Right atrium auricular region (tissue), 2 donors: ENCODE measurements around the gene NGRN. TPM values are rescaled to one million over a fixed set of nuclear protein-coding genes. Genes with fewer than 3 reads are reported as not detected.

Source experiments
- DNase-seq: peaks from one replicate; pipeline ENCODE4 v3.0.0-alpha.2; 2019; ENCODE audit warnings: low spot score
- H3K27ac ChIP-seq, 2 donors: fragments of 200-600 bp; sonication (generic); 1 replicate in 1 of 2; 2 replicates in 1 of 2; pipeline ENCODE4 v1.5.1; 2016 to 2019
- H3K27me3 ChIP-seq, 2 donors: fragments of 200-600 bp; sonication (generic); one replicate each; pipeline versions ENCODE4 v1.5.1 to v1.6.0; 2017 to 2019
- H3K36me3 ChIP-seq: fragments of 200-600 bp; sonication (generic); one replicate; pipeline ENCODE4 v1.5.1; 2016
- H3K4me1 ChIP-seq, 2 donors: fragments of 200-600 bp; sonication (generic); one replicate each; pipeline versions ENCODE4 v1.5.1 to v1.6.0; 2017 to 2019
- H3K4me3 ChIP-seq, 2 donors: fragments of 200-600 bp; sonication (generic); 1 replicate in 1 of 2; 2 replicates in 1 of 2; pipeline ENCODE4 v1.5.1; 2017 to 2019; ENCODE audit warnings: mild to moderate bottlenecking in 1 of 2, moderate library complexity in 1 of 2
- H3K9me3 ChIP-seq, 2 donors: fragments of 200-600 bp; sonication (generic); one replicate each; pipeline ENCODE4 v1.5.1; 2019
- CTCF ChIP-seq, 2 donors: fragments of 200-600 bp; sonication (generic); IDR thresholded peaks; one replicate each; pipeline ENCODE4 v1.5.1; 2019; ENCODE audit warnings: antibody characterized with exemption in 2 of 2
- total RNA-seq, 2 donors: library from RNA; depleted of rRNA; stranded (reverse); fragments of >200 nt; gene quantifications; one replicate each; pipeline ENCODE4 v1.1.0, GENCODE V29; 2016

NGRN gene
- total RNA-seq, 2 donors from 2014 or later, result 107 to 110 TPM

- peaks cover 65% of the 10 kb centered on the region for H3K36me3 ChIP-seq
- DNase-seq, result no peak
- H3K9me3 ChIP-seq, result no peaks in the 10 kb centered on the region
- H3K4me3 ChIP-seq, result no peak overlapping the region
- no peak for TF ChIP-seq CTCF (IDR thresholded peaks at IDR 0.05)
- H3K4me1 ChIP-seq, result peaks cover 0 to 12% of the 10 kb centered on the region in 2 donors
- H3K27me3 ChIP-seq, result no peaks in the 10 kb centered on the region
- no peak overlapping the region for H3K27ac ChIP-seq
Measured at GRCh38 chr15:90223441-90224165, 41.9 kb upstream of the NGRN start.

GRCh38 chr15:90225047-90225446 lies 40.4 kb upstream of the NGRN start:
- no peak overlapping the region for H3K27ac ChIP-seq
- H3K36me3 ChIP-seq, result peaks cover 80% of the 10 kb centered on the region
- H3K4me3 ChIP-seq, result no peak overlapping the region
- no peaks in the 10 kb centered on the region for H3K27me3 ChIP-seq
- H3K4me1 ChIP-seq, result peaks cover 0 to 25% of the 10 kb centered on the region in 2 donors
- no peak for DNase-seq
- H3K9me3 ChIP-seq, result no peaks in the 10 kb centered on the region
- TF ChIP-seq CTCF (IDR thresholded peaks at IDR 0.05), result no peak

- H3K4me1 ChIP-seq, result peaks cover 0 to 29% of the 10 kb centered on the region in 2 donors
- H3K36me3 ChIP-seq, result peaks cover 85% of the 10 kb centered on the region
- TF ChIP-seq CTCF (IDR thresholded peaks at IDR 0.05), result no peak
- no peaks in the 10 kb centered on the region for H3K27me3 ChIP-seq
- no peaks in the 10 kb centered on the region for H3K9me3 ChIP-seq
- H3K27ac ChIP-seq, result no peak overlapping the region
- DNase-seq, result no peak
- H3K4me3 ChIP-seq, result no peak overlapping the region
Measured at GRCh38 chr15:90225504-90226234, 39.8 kb upstream of the NGRN start.

GRCh38 chr15:90227336-90227735 lies 38.1 kb upstream of the NGRN start:
- TF ChIP-seq CTCF (IDR thresholded peaks at IDR 0.05), result no peak
- Histone ChIP-seq H3K36me3 (peaks cover 78% of the 10 kb centered on the region), H3K4me1 (peaks cover 0 to 35% of the 10 kb centered on the region in 2 donors), H3K4me3 (no peak overlapping the region), H3K9me3 (no peaks in the 10 kb centered on the region), H3K27me3 (no peaks in the 10 kb centered on the region), H3K27ac (no peak overlapping the region)
- DNase-seq, result no peak

- Histone ChIP-seq H3K27ac (no peak overlapping the region), H3K36me3 (peaks cover 72% of the 10 kb centered on the region), H3K4me1 (peaks cover 0 to 43% of the 10 kb centered on the region in 2 donors), H3K9me3 (no peaks in the 10 kb centered on the region), H3K4me3 (no peak overlapping the region), H3K27me3 (no peaks in the 10 kb centered on the region)
- no peak for TF ChIP-seq CTCF (IDR thresholded peaks at IDR 0.05)
- DNase-seq, result no peak
Measured at GRCh38 chr15:90227816-90228772, 37.4 kb upstream of the NGRN start.
